ENCODE data around the gene ATE1. TPM values are rescaled to one million over a fixed set of nuclear protein-coding genes. Genes with fewer than 3 reads are reported as not detected.
A peak's percentile ranks its signal among the peaks of the same experiment; 100 is the strongest.
"Not testable (repeated sequence)": the region's sequence is repeated elsewhere in the genome, so short reads cannot be mapped to it uniquely, and the experiment has no call there.

Gene ATE1
- total RNA-seq, 1 donor from 2014 or later: 36.9 TPM

- intact Hi-C loops (cut with micrococcal nuclease): no loop called here
These were observed 8.5 kb upstream of the ATE1 start for GRCh38 chr10:121936295-121936694.

GRCh38 chr10:121935702-121936101, 7.9 kb upstream of the ATE1 start:
- no peak for DNase-seq
- ATAC-seq: no peak
- intact Hi-C loops (cut with micrococcal nuclease): no loop called here

More at GRCh38 chr10:121936295-121936694, 8.5 kb upstream of the ATE1 start:
- no peak for ATAC-seq
- no peak for DNase-seq

GRCh38 chr10:121930268-121931085, 2.6 kb upstream of the ATE1 start:
- ATAC-seq; intact Hi-C loops (cut with micrococcal nuclease); DNase-seq: not testable (repeated sequence)

- ATAC-seq; intact Hi-C loops (cut with micrococcal nuclease); DNase-seq: not testable (repeated sequence)
These were observed 1.9 kb upstream of the ATE1 start for GRCh38 chr10:121929585-121930267.

- ATAC-seq: peak; percentile 14
- intact Hi-C loops (cut with micrococcal nuclease): no loop called here
- peak; percentile 55 for DNase-seq
These were observed 675 bp upstream of the ATE1 start for GRCh38 chr10:121928528-121928884.

- peak; percentile 68 for ATAC-seq
- intact Hi-C loops (cut with micrococcal nuclease): no loop called here
- peak; percentile 73 for DNase-seq
These were observed 452 bp downstream of the ATE1 start for GRCh38 chr10:121927318-121927840.

- ATAC-seq (no peak), DNase-seq (no peak)
- intact Hi-C loops (cut with micrococcal nuclease): no loop called here
These were observed 1.0 kb downstream of the ATE1 start for GRCh38 chr10:121926671-121927317.

GRCh38 chr10:121926157-121926556, 1.7 kb downstream of the ATE1 start:
- no peak for DNase-seq

GRCh38 chr10:121921238-121921931, 6.4 kb downstream of the ATE1 start:
- intact Hi-C loops (cut with micrococcal nuclease): no loop called here
- ATAC-seq: peak; percentile 20
- DNase-seq: no peak

More at GRCh38 chr10:121926157-121926556, 1.7 kb downstream of the ATE1 start:
- intact Hi-C loops (cut with micrococcal nuclease): no loop called here
- ATAC-seq: no peak

- intact Hi-C loops (cut with micrococcal nuclease): no loop called here
- ATAC-seq: no peak
- DNase-seq: no peak
These were observed 8.2 kb downstream of the ATE1 start for GRCh38 chr10:121919666-121920065.

DNA sequence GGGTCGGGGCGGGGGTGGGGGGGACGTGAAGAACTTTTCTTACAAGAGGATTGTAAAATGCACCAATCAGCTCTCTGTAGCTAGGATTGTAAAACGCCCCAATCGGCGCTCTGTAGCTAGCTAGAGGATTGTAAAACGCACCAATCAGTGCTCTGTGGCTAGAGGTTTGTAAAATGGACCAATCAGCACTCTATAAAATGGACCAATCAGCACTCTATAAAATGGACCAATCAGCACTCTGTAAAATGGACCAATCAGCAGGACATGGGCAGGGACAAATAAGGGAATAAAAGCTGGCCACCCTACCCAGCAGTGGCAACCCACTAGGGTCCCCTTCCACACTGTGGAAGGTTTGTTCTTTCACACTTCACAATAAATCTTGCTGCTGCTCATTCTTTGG, 9.0 kb downstream of the ATE1 start:
- DNase-seq; ATAC-seq; intact Hi-C loops (cut with micrococcal nuclease): not testable (repeated sequence)

- intact Hi-C loops (cut with micrococcal nuclease): no loop called here
- peak; percentile 53 for ATAC-seq
These were observed 13.2 kb downstream of the ATE1 start for GRCh38 chr10:121914661-121915060.

DNA sequence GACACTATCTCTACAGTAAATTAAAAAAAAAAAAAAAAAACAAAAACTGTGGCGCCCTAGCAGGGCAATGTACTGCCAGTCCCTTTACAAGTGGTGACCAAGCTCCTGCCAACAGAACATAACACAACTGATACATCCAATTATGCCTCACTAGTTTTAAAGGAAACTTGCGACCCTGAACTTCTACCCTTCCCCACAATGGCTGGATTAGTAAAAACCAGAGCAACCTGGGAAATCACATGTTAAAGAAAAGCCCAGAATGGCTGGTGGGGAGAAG, 16.5 kb downstream of the ATE1 start:
- intact Hi-C loops (cut with micrococcal nuclease): no loop called here
- ATAC-seq (peak; percentile 67), DNase-seq (no peak)

More at GRCh38 chr10:121914661-121915060, 13.2 kb downstream of the ATE1 start:
- DNase-seq: no peak

- ATAC-seq (no peak), DNase-seq (no peak)
- intact Hi-C loops (cut with micrococcal nuclease): no loop called here
These were observed 17.0 kb downstream of the ATE1 start for GRCh38 chr10:121910673-121911420.

- ATAC-seq: peak; percentile 62
- intact Hi-C loops (cut with micrococcal nuclease): no loop called here
These were observed 22.9 kb downstream of the ATE1 start for GRCh38 chr10:121904888-121905287.

DNA sequence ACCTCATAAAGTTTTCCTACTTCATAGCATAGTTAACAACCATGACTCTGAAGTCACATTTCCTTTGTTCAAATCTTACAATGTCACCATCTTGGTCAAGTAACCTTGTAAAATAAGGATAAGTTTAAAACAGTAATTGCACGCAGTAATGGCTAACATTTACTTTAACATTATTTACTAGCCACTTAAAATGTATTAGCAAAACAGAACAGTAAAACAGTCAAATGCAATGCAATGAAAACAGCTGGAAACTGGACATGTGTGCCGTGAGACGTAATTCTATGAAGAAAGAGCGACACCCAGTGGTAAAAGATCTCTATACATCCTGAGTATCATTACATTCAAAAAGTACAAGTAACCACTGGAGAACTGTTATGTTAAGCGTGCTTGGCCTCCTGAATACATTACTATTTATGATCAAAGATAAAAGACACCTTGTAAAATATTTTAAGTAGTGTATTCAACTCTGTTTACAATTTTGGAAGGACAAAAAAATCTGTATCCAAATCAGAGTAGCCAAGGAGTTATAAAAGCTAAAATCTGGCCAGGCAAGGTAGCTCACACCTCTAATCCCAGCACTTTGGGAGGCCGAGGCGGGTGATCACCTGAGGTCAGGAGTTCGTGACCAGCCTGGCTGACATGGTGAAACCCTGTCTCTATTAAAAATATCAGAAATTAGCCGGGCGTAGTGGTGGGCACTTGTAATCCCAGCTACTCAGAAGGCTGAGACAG, 27.2 kb downstream of the ATE1 start:
- peak; percentile 72 for ATAC-seq

More at GRCh38 chr10:121904888-121905287, 22.9 kb downstream of the ATE1 start:
- DNase-seq: peak; percentile 34

DNA sequence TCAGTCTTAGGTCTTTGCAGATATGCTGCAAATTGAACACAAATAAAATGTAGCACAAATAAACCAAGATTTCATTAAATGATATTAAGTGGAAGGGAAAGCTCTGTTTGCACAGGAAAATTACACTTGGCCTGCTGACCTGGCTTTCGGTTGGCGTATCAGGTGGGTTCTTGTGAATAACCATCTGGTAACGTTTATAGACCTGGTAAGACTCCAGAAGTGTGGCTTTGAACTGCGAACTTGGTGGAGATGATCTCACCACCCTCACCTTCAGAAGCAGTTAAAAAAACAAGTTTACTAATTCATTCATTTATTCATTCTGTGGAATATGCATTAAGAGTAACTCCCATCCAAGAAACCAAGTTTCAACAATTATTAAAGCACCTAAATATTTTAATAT, 28.1 kb downstream of the ATE1 start:
- ATAC-seq (no peak), DNase-seq (no peak)
- intact Hi-C loops (cut with micrococcal nuclease): no loop called here

More for the DNA sequence above, 27.2 kb downstream of the ATE1 start:
- intact Hi-C loops (cut with micrococcal nuclease): no loop called here
- no peak for DNase-seq

DNA sequence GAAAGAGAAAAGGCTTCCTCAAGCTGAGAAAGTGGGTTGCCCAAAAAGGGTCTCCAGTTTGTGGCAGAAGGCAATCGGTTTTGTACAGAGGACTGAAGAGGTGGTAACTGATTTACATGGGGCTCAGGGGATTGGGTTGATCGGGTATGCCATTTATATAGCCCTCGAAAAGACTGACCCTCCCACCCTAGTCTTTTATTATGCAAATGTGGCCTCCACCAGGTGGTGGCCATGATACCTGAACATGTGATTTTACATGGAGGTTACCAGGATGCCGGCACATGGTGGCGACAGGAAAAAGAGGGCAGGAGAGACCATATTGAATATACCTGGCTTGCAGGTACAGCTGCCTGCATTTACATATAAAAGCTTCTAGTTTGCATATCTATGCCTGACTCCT, 36.7 kb downstream of the ATE1 start:
- DNase-seq (no peak), ATAC-seq (no peak)
- intact Hi-C loops (cut with micrococcal nuclease): no loop called here

Measured in left ventricle myocardium superior (tissue), 1 donor.